ENCODE measurements around the gene RGS3.

Gene RGS3

DNA sequence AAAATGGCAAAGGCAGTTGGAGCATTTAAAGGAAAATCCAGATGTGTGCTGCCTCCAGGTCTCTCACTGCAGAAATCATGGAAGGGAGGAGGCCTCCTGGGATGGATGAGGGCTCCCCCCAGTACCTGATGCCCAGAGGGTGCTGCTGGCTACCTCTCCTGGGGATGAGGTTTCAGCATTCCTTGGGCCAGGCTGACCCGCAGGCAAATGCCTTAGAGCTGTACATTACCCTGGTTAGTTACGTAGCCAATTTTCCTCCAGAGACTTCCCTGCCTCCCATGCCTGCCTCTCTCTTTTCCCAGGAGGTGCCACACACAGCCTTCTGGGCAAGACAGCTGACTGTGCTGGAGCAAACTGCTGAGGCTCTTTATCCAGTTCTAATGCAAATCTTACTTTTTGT lies 65.3 kb downstream of the RGS3 start:
- no peak overlapping the region for H3K27ac ChIP-seq
- TF ChIP-seq, protein P1, sequence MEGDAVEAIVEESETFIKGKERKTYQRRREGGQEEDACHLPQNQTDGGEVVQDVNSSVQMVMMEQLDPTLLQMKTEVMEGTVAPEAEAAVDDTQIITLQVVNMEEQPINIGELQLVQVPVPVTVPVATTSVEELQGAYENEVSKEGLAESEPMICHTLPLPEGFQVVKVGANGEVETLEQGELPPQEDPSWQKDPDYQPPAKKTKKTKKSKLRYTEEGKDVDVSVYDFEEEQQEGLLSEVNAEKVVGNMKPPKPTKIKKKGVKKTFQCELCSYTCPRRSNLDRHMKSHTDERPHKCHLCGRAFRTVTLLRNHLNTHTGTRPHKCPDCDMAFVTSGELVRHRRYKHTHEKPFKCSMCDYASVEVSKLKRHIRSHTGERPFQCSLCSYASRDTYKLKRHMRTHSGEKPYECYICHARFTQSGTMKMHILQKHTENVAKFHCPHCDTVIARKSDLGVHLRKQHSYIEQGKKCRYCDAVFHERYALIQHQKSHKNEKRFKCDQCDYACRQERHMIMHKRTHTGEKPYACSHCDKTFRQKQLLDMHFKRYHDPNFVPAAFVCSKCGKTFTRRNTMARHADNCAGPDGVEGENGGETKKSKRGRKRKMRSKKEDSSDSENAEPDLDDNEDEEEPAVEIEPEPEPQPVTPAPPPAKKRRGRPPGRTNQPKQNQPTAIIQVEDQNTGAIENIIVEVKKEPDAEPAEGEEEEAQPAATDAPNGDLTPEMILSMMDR (conservative IDR thresholded peaks at IDR 0.05): no peak
- no peak for TF ChIP-seq ZFX (IDR thresholded peaks at IDR 0.05)

DNA sequence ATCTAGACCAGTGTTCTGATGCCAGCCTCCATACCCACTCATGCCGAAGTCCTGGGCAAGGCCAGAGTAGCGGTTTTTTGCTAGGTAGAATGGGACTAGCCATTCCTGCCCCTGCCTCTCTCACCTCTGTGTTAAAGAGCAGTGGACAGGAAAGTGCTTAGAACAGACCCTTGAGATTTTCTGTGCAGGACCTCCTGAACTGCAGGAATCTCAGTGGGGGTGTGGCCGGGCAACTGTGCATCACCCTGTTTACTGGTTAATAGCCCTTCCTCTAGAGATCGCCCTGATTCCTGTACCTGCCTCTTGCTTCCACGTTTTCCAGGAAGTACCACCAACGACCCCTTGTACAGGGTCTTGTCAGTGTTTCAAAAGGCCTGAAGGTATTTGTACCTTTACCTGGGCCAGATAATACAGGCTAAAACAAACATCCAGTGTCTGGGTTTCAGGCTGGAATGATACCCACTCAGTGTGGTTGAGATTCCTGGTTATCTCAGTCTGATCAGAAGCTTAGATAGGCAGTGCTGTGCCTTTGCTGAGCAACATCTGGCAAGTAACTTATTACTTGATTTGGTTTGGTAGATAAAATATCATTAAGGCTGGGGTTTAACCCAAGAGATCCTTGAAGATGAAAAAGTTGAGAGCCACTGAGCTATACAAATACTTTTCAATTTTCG lies 65.9 kb downstream of the RGS3 start:
- H3K27ac ChIP-seq: no peak overlapping the region
- TF ChIP-seq, protein P1 (conservative IDR thresholded peaks at IDR 0.05): no peak
- TF ChIP-seq ZFX (IDR thresholded peaks at IDR 0.05): no peak

DNA sequence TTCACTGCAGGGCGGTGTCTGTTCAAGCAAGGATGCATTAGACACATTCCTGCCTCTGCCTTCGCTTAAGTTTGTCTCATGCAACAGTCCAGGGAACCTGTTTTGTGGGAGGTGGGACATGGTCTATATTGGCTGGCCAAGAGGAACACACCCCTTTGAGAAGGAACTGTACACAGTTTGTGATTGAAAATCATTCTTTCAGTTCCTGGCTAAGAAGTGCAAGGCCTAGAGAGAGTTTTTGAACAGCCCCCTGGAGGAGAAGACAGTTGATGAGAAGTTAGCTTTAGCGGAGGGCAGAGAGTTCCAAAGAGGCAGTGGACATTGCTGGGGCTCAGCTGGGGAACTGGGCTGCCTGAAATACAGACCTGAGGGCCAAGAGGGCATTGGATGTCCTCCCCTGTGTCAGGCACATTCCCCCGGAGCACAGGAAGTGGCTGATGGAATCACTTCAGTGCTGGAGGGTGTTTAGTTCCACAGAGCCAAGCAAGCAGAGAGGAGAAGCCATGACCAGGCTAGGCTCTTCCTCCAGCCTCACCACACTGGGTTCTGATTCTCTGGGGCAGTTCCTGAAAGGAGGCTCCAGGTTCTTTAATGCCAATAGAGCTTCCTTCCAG lies 66.6 kb downstream of the RGS3 start:
- TF ChIP-seq, protein P1 (conservative IDR thresholded peaks at IDR 0.05): no peak
- TF ChIP-seq ZFX (IDR thresholded peaks at IDR 0.05): no peak
- no peak overlapping the region for H3K27ac ChIP-seq

DNA sequence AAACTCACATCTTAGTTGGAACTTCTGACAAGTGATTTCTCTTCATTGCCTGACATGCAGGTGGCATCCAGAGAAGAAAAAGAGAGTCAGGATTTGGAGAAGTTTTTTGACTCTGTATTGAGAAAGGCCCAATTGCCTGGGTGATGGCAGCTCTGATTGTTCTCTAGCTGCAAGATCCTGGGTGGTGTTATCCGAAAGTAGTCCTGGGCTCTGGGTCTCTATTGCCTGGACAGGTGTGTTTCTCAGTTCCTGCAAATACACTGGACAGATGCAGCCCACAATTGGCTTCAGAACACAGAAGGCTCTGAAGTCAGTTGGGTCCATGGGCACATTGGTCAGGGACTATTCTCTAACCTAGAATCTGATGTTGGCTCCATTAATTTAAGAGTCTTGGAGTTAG lies 67.4 kb downstream of the RGS3 start:
- TF ChIP-seq ZFX (IDR thresholded peaks at IDR 0.05): no peak
- TF ChIP-seq, protein P1 (conservative IDR thresholded peaks at IDR 0.05): no peak
- H3K27ac ChIP-seq: no peak overlapping the region

DNA sequence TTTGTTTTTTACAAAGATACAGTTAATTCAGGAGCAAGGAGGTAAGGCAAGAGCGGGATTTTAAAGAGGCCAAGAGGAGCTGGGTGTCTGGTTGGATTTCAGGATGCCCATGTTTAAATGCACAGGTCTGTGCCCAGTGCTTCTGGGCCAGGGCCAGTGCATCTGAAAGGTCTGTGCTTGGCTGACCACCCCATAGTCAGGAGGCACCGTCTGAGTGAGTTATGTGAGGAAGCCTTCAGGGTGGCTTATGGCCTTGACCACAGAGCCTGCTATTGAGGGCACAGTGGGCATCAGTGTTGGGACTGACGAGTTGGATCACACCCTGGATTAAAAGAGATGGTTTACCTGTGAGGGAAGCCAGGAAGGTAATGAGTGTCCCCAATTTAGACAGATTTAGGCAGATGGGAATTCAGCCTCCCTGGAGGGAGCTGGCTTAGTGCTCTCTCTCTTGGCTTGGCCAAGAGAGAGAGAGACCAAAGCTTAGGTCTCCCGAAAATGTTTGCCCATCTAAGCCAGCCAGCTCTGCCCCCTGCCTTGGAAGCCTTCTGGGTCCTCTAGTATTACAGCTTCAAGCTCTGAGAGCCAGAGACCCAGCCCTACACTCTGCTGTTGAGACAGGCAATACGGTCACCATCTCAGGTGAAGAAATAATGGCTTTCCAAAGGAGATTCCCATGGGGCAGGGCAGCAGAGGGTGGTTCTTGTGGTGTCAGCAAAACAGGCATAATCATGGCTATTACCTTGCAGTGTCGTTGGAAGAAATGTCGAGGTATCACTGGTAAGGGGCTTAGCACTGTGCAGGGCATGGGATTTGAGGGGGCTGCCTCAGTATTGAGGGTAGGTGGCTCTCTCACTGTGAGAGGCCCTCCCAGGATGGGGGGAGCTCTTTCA lies 68.6 kb downstream of the RGS3 start:
- TF ChIP-seq ZFX (IDR thresholded peaks at IDR 0.05): no peak
- TF ChIP-seq, protein P1 (conservative IDR thresholded peaks at IDR 0.05): no peak
- H3K27ac ChIP-seq: no peak overlapping the region

DNA sequence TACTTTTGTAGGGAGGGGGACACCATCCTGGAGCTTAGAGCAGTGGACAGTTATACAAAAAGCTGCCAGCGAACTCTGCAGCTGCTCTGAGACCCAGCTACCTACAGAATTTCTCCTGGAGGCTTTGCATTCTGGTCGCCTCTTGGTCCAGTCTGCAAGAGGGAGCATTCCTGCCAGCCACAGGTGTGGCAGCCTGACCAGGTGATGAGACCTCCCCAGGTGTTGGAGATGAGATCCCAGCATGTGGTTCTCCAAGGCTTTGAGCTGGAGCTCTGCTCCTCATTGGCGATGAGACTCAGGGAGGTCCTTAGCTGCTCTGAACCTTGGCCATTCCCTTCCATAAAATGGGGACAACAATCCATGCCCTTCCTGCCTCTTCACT lies 69.3 kb downstream of the RGS3 start:
- TF ChIP-seq, protein P1 (conservative IDR thresholded peaks at IDR 0.05): no peak
- no peak for TF ChIP-seq ZFX (IDR thresholded peaks at IDR 0.05)

More for the DNA sequence above, 69.3 kb downstream of the RGS3 start:
- H3K27ac ChIP-seq: no peak overlapping the region
